Measurements from ENCODE around the gene GHRHR.
A peak's percentile ranks its signal among the peaks of the same experiment; 100 is the strongest.

DNA sequence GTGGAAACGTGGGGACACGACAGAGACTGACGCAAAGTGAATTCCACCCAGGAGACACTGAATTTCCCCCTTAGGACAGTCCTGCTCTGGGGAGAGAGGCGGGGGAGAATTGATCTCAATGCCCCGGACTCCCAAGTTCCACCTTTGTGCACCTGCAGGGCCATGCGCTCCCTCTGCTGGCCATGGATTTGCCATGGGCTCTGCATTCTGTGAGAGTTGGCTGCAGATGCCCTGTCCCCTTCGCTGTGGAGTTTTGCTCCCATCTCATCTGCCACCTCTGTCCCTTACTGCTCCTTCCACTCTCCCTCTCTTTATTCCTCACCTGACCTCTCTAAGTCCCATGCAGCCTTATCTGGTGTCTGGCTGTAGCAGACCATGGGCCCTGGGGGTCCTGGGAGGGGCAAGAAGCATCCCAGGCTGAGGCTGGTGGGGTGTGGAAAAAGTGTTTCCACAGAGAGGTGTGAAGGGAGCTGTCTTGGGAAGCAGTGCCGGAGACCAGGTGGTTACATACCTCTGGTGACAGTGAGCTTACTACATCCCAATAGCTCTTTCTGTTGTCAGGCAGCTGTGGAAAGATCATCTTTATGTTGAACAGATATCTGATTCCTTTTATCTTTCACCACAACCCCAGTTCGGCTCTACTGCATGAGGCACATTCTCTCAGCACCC lies 14.3 kb downstream of the GHRHR start:
- TF ChIP-seq, protein P1, sequence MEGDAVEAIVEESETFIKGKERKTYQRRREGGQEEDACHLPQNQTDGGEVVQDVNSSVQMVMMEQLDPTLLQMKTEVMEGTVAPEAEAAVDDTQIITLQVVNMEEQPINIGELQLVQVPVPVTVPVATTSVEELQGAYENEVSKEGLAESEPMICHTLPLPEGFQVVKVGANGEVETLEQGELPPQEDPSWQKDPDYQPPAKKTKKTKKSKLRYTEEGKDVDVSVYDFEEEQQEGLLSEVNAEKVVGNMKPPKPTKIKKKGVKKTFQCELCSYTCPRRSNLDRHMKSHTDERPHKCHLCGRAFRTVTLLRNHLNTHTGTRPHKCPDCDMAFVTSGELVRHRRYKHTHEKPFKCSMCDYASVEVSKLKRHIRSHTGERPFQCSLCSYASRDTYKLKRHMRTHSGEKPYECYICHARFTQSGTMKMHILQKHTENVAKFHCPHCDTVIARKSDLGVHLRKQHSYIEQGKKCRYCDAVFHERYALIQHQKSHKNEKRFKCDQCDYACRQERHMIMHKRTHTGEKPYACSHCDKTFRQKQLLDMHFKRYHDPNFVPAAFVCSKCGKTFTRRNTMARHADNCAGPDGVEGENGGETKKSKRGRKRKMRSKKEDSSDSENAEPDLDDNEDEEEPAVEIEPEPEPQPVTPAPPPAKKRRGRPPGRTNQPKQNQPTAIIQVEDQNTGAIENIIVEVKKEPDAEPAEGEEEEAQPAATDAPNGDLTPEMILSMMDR (IDR thresholded peaks at IDR 0.05; ENCODE audit: low read length): peak; percentile 43
- TF ChIP-seq EZH2 (optimal IDR thresholded peaks at IDR 0.05; ENCODE audit: low read depth, low read length) (no peak), EZH2phosphoT487 (IDR thresholded peaks at IDR 0.05; ENCODE audit: low read length) (no peak)
